Mesothelial cell of epicardium (in vitro differentiated cells): ENCODE data around the gene YY2. TPM values are rescaled to one million over a fixed set of nuclear protein-coding genes. Genes with fewer than 3 reads are reported as not detected.
A peak's percentile ranks its signal among the peaks of the same experiment; 100 is the strongest.

Experiments used
- DNase-seq, 2 experiments: peaks; one replicate each; pipeline ENCODE4 v3.0.0; 2021; ENCODE audit warnings: low spot score in 2 of 2; ENCODE audit not compliant: unreplicated experiment in 2 of 2
- H3K27ac Mint-ChIP-seq: 2 replicates; pipeline ENCODE4 v1.8.0; 2021; ENCODE audit warnings: mixed read lengths
- H3K27me3 Mint-ChIP-seq: 2 replicates; pipeline ENCODE4 v1.8.0; 2021; ENCODE audit warnings: low read depth, mixed read lengths
- H3K36me3 Mint-ChIP-seq: 2 replicates; pipeline ENCODE4 v1.8.0; 2021; ENCODE audit warnings: mixed read lengths
- H3K4me1 Mint-ChIP-seq: 2 replicates; pipeline ENCODE4 v1.8.0; 2021; ENCODE audit warnings: mixed read lengths
- H3K4me3 Mint-ChIP-seq: 2 replicates; pipeline ENCODE4 v1.8.0; 2021; ENCODE audit warnings: mild to moderate bottlenecking, moderate library complexity, mixed read lengths
- H3K9me3 Mint-ChIP-seq: 2 replicates; pipeline ENCODE4 v1.8.0; 2021; ENCODE audit warnings: mixed read lengths
- CTCF ChIP-seq: fragments of 200-600 bp; sonication (generic); IDR thresholded peaks from one replicate; pipeline ENCODE4 v1.5.0; 2021; ENCODE audit warnings: antibody characterized with exemption; ENCODE audit not compliant: unreplicated experiment
- total RNA-seq: library from RNA; stranded (reverse); gene quantifications from 3 replicates; pipeline ENCODE4 v1.2.1, GENCODE V29; 2021

The YY2 gene
- total RNA-seq, 1 donor from 2014 or later = 3.6 TPM

GRCh38 chrX:21853578-21853977, 2.2 kb upstream of the YY2 start:
- Mint-ChIP-seq H3K27me3 (no peaks in the 10 kb centered on the region), H3K27ac (no peak overlapping the region), H3K9me3 (peaks cover 6% of the 10 kb centered on the region), H3K36me3 (peaks cover 26% of the 10 kb centered on the region), H3K4me1 (no peaks in the 10 kb centered on the region), H3K4me3 (no peak overlapping the region)
- DNase-seq = no peak
- no peak for TF ChIP-seq CTCF

GRCh38 chrX:21856504-21856903, 717 bp downstream of the YY2 start:
- peaks cover 6% of the 10 kb centered on the region for H3K4me1 Mint-ChIP-seq
- no peak overlapping the region for H3K4me3 Mint-ChIP-seq
- no peak for TF ChIP-seq CTCF
- H3K27me3 Mint-ChIP-seq = no peaks in the 10 kb centered on the region
- H3K27ac Mint-ChIP-seq = no peak overlapping the region
- H3K9me3 Mint-ChIP-seq = peaks cover 6% of the 10 kb centered on the region
- DNase-seq = no peak
- H3K36me3 Mint-ChIP-seq = peaks cover 25% of the 10 kb centered on the region

GRCh38 chrX:21863241-21863640, 7.5 kb downstream of the YY2 start:
- DNase-seq = no peak
- Mint-ChIP-seq H3K9me3 (no peaks in the 10 kb centered on the region), H3K27ac (no peak overlapping the region), H3K27me3 (no peaks in the 10 kb centered on the region), H3K4me3 (no peak overlapping the region), H3K4me1 (peaks cover 9% of the 10 kb centered on the region), H3K36me3 (peaks cover under 1% of the 10 kb centered on the region)
- TF ChIP-seq CTCF = no peak

GRCh38 chrX:21865436-21865835, 9.6 kb downstream of the YY2 start:
- no peak for TF ChIP-seq CTCF

GRCh38 chrX:21870494-21870893, 14.7 kb downstream of the YY2 start:
- DNase-seq = no peak
- no peak for TF ChIP-seq CTCF
- Mint-ChIP-seq H3K27me3 (no peaks in the 10 kb centered on the region), H3K36me3 (no peaks in the 10 kb centered on the region), H3K9me3 (no peaks in the 10 kb centered on the region), H3K4me3 (no peak overlapping the region), H3K4me1 (peaks cover 24% of the 10 kb centered on the region), H3K27ac (no peak overlapping the region)

More at GRCh38 chrX:21865436-21865835, 9.6 kb downstream of the YY2 start:
- Mint-ChIP-seq H3K27ac (peak overlapping the region; percentile 12), H3K4me1 (peaks cover 7% of the 10 kb centered on the region), H3K36me3 (no peaks in the 10 kb centered on the region), H3K9me3 (no peaks in the 10 kb centered on the region), H3K4me3 (no peak overlapping the region), H3K27me3 (no peaks in the 10 kb centered on the region)
- DNase-seq = no peak
